Measurements from ENCODE around the gene CNN3. TPM values are rescaled to one million over a fixed set of nuclear protein-coding genes. Genes with fewer than 3 reads are reported as not detected.
A peak's percentile ranks its signal among the peaks of the same experiment; 100 is the strongest.

CNN3 gene
- total and polyA plus RNA-seq, 8 donors: 239 to 326 (median 277) TPM

- Histone ChIP-seq H3K36me3 (no peaks in the 10 kb centered on the region), H3K4me3 (no peak overlapping the region), H3K4me1 (no peaks in the 10 kb centered on the region), H3K27ac (no peak overlapping the region), H3K27me3 (no peaks in the 10 kb centered on the region), H3K9me3 (no peaks in the 10 kb centered on the region)
- ATAC-seq (no peak), DNase-seq (no peak)
- intact Hi-C loops (cut with DNase I): no loop called here
- TF ChIP-seq, protein P1, sequence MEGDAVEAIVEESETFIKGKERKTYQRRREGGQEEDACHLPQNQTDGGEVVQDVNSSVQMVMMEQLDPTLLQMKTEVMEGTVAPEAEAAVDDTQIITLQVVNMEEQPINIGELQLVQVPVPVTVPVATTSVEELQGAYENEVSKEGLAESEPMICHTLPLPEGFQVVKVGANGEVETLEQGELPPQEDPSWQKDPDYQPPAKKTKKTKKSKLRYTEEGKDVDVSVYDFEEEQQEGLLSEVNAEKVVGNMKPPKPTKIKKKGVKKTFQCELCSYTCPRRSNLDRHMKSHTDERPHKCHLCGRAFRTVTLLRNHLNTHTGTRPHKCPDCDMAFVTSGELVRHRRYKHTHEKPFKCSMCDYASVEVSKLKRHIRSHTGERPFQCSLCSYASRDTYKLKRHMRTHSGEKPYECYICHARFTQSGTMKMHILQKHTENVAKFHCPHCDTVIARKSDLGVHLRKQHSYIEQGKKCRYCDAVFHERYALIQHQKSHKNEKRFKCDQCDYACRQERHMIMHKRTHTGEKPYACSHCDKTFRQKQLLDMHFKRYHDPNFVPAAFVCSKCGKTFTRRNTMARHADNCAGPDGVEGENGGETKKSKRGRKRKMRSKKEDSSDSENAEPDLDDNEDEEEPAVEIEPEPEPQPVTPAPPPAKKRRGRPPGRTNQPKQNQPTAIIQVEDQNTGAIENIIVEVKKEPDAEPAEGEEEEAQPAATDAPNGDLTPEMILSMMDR (IDR thresholded peaks at IDR 0.05): no peak
Observed at GRCh38 chr1:94875794-94876193, 51.1 kb downstream of the CNN3 start.

GRCh38 chr1:94874423-94874822 is 52.5 kb downstream of the CNN3 start:
- ATAC-seq: peak; percentile 89
- Histone ChIP-seq H3K27me3 (no peaks in the 10 kb centered on the region), H3K4me3 (no peak overlapping the region), H3K9me3 (no peaks in the 10 kb centered on the region), H3K27ac (no peak overlapping the region), H3K36me3 (no peaks in the 10 kb centered on the region), H3K4me1 (no peaks in the 10 kb centered on the region)
- intact Hi-C loops (cut with DNase I): no loop called here
- DNase-seq: no peak
- TF ChIP-seq, protein P1 (IDR thresholded peaks at IDR 0.05): no peak

- no peaks in the 10 kb centered on the region for H3K4me1 ChIP-seq
- peak; percentile 30 for ATAC-seq
- no peak overlapping the region for H3K27ac ChIP-seq
- no peaks in the 10 kb centered on the region for H3K27me3 ChIP-seq
- DNase-seq: no peak
- H3K36me3 ChIP-seq: no peaks in the 10 kb centered on the region
- no peak overlapping the region for H3K4me3 ChIP-seq
- intact Hi-C loops (cut with DNase I): no loop called here
- no peaks in the 10 kb centered on the region for H3K9me3 ChIP-seq
- TF ChIP-seq, protein P1 (IDR thresholded peaks at IDR 0.05): no peak
Observed at GRCh38 chr1:94873520-94874351, 53.2 kb downstream of the CNN3 start.

GRCh38 chr1:94872771-94873495 is 54.0 kb downstream of the CNN3 start:
- intact Hi-C loops (cut with DNase I): no loop called here
- ATAC-seq (no peak), DNase-seq (no peak)
- no peaks in the 10 kb centered on the region for H3K9me3 ChIP-seq
- no peak overlapping the region for H3K27ac ChIP-seq
- no peaks in the 10 kb centered on the region for H3K4me1 ChIP-seq
- no peaks in the 10 kb centered on the region for H3K36me3 ChIP-seq
- H3K27me3 ChIP-seq: no peaks in the 10 kb centered on the region
- TF ChIP-seq, protein P1 (IDR thresholded peaks at IDR 0.05): no peak
- no peak overlapping the region for H3K4me3 ChIP-seq

GRCh38 chr1:94871031-94871430 is 55.9 kb downstream of the CNN3 start:
- no peaks in the 10 kb centered on the region for H3K9me3 ChIP-seq
- no peak overlapping the region for H3K4me3 ChIP-seq
- no peaks in the 10 kb centered on the region for H3K36me3 ChIP-seq
- DNase-seq (no peak), ATAC-seq (no peak)
- TF ChIP-seq, protein P1 (IDR thresholded peaks at IDR 0.05): no peak
- no peaks in the 10 kb centered on the region for H3K4me1 ChIP-seq
- intact Hi-C loops (cut with DNase I): no loop called here
- H3K27ac ChIP-seq: no peak overlapping the region
- H3K27me3 ChIP-seq: no peaks in the 10 kb centered on the region

Data from left lung (tissue), 10 donors.